ENCODE results near the gene CCT6A. TPM values are rescaled to one million over a fixed set of nuclear protein-coding genes. Genes with fewer than 3 reads are reported as not detected.

The CCT6A gene, protein sequence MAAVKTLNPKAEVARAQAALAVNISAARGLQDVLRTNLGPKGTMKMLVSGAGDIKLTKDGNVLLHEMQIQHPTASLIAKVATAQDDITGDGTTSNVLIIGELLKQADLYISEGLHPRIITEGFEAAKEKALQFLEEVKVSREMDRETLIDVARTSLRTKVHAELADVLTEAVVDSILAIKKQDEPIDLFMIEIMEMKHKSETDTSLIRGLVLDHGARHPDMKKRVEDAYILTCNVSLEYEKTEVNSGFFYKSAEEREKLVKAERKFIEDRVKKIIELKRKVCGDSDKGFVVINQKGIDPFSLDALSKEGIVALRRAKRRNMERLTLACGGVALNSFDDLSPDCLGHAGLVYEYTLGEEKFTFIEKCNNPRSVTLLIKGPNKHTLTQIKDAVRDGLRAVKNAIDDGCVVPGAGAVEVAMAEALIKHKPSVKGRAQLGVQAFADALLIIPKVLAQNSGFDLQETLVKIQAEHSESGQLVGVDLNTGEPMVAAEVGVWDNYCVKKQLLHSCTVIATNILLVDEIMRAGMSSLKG
- total RNA-seq (10 to 100 TPM; 31.8 to 33.0 TPM), total RNA-seq (71.4 to 1,100 (median 146) reads per million in 172 experiments)
- 116 TPM for polyA plus RNA-seq (2013, experiment 1 of 2)
- polyA plus RNA-seq (2013, experiment 2 of 2): 106 TPM

GRCh38 chr7:56051339-56052191 is at the start of gene CCT6A, which contains the start of gene PSPH:
CCT6A (plus strand) TSS chr7:56051765; CDS start chr7:56051849, 84 bp downstream.
PSPH (minus strand) TSS chr7:56051444; CDS start chr7:56021212, 30,232 bp downstream.
- ChIA-PET CTCF (interaction anchor here (0.7 to 1.5 kb wide), 4 partner anchors 13 to 488 kb away, joined by 3 to 12 read pairs (median 3); partner anchors contain the start of gene SUMF2), POLR2A (interaction anchor here (0.6 to 2.3 kb wide), 9 partner anchors 9 to 686 kb away, joined by 3 to 55 read pairs (median 7); partner anchors contain the start of genes CHCHD2, NIPSNAP2, SUMF2 and VOPP1)
- Mint-ChIP-seq H3K27ac (peak within 1 kb of the TSS; percentile 83), H3K4me3 (peak within 1 kb of the TSS; percentile 93), H3K27me3 (no peaks in the 10 kb centered on the region), H3K9me3 (no peaks in the 10 kb centered on the region), H3K4me1 (ENCODE audit: low read depth) (peaks cover 54% of the 10 kb centered on the region), H3K36me3 (ENCODE audit: low read depth) (peaks cover 42% of the 10 kb centered on the region)
- no peaks in the 10 kb centered on the region for H3K27me3 ChIP-seq (ENCODE audit: control insufficient read depth in 1 of 2, insufficient read depth in 2 of 2, low read length in 2 of 2)
- TF ChIP-seq, protein P1, sequence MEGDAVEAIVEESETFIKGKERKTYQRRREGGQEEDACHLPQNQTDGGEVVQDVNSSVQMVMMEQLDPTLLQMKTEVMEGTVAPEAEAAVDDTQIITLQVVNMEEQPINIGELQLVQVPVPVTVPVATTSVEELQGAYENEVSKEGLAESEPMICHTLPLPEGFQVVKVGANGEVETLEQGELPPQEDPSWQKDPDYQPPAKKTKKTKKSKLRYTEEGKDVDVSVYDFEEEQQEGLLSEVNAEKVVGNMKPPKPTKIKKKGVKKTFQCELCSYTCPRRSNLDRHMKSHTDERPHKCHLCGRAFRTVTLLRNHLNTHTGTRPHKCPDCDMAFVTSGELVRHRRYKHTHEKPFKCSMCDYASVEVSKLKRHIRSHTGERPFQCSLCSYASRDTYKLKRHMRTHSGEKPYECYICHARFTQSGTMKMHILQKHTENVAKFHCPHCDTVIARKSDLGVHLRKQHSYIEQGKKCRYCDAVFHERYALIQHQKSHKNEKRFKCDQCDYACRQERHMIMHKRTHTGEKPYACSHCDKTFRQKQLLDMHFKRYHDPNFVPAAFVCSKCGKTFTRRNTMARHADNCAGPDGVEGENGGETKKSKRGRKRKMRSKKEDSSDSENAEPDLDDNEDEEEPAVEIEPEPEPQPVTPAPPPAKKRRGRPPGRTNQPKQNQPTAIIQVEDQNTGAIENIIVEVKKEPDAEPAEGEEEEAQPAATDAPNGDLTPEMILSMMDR (IDR thresholded peaks at IDR 0.05): no peak
- H3K9me3 ChIP-seq (ENCODE audit: control insufficient read depth in 1 of 2, insufficient read depth in 1 of 2, low read length in 2 of 2): no peaks in the 10 kb centered on the region
- H3K4me1 ChIP-seq (ENCODE audit: insufficient read depth, low read length): peaks cover 27% of the 10 kb centered on the region
- intact Hi-C loops (cut with DNase I, micrococcal nuclease): loop anchor here (1.0 to 5.0 kb wide), 6 partner anchors 13 to 684 kb away; partner anchors contain the start of genes CHCHD2 (in 1 of the 2), LANCL2 (in 1 of the 2), MRPS17 (in 1 of the 2) and SUMF2 (in 1 of the 2)
- peak; percentile 86 for ATAC-seq (ENCODE audit: poor library complexity)
- peaks cover 39% of the 10 kb centered on the region for H3K36me3 ChIP-seq (ENCODE audit: insufficient read depth, low read length)
- peak; percentile 66 to 95 (median 86) for DNase-seq
- H3K4me3 ChIP-seq (ENCODE audit: low read length): peak within 1 kb of the TSS; percentile 74
- peak within 1 kb of the TSS; percentile 66 to 81 for H3K27ac ChIP-seq (ENCODE audit: low read depth in 1 of 2, low read length in 2 of 2)

- H3K4me1 ChIP-seq (ENCODE audit: insufficient read depth, low read length): no peaks in the 10 kb centered on the region
- DNase-seq: no peak
- CTCF ChIA-PET: interaction anchor here (1.1 to 2.3 kb wide), 2 partner anchors 68 to 70 kb away, joined by 3 to 18 read pairs; no protein-coding TSS in a partner anchor
- Mint-ChIP-seq H3K27me3 (no peaks in the 10 kb centered on the region), H3K36me3 (ENCODE audit: low read depth) (peaks cover 14% of the 10 kb centered on the region), H3K4me3 (no peak overlapping the region), H3K4me1 (ENCODE audit: low read depth) (no peaks in the 10 kb centered on the region), H3K9me3 (no peaks in the 10 kb centered on the region), H3K27ac (no peak overlapping the region)
- no peaks in the 10 kb centered on the region for H3K27me3 ChIP-seq (ENCODE audit: control insufficient read depth in 1 of 2, insufficient read depth in 2 of 2, low read length in 2 of 2)
- TF ChIP-seq, protein P1 (IDR thresholded peaks at IDR 0.05): no peak
- POLR2A ChIA-PET: no interaction called here
- no peak overlapping the region for H3K4me3 ChIP-seq (ENCODE audit: low read length)
- H3K9me3 ChIP-seq (ENCODE audit: control insufficient read depth in 1 of 2, insufficient read depth in 1 of 2, low read length in 2 of 2): no peaks in the 10 kb centered on the region
- intact Hi-C loops (cut with DNase I, micrococcal nuclease): loop anchor here (1.0 to 10.0 kb wide), 2 partner anchors 71 to 359 kb away; no protein-coding TSS in a partner anchor
- peaks cover 8% of the 10 kb centered on the region for H3K36me3 ChIP-seq (ENCODE audit: insufficient read depth, low read length)
- no peak overlapping the region for H3K27ac ChIP-seq (ENCODE audit: low read depth in 1 of 2, low read length in 2 of 2)
- ATAC-seq (ENCODE audit: poor library complexity): no peak
Measured at GRCh38 chr7:56003749-56004148, 47.8 kb upstream of the CCT6A start.

Data from CD4-positive, alpha-beta T cell (primary cell).